HEK293T (cell line): ENCODE measurements around the gene MREG.

ENCODE experiments used
- CTCF ChIA-PET: fragments of 350-600 bp; formaldehyde crosslinking; extraction: SDS; loops from one replicate; lab custom pipeline; 2021; ENCODE audit warnings: antibody characterized with exemption, inconsistent platforms; lab: Yijun Ruan, JAX
- POLR2A ChIA-PET: fragments of 350-600 bp; formaldehyde crosslinking; extraction: SDS; loops from one replicate; lab custom pipeline; 2020; ENCODE audit warnings: antibody characterized with exemption, inconsistent platforms; lab: Yijun Ruan, JAX
- DNase-seq: peaks from one replicate; pipeline ENCODE4 v3.0.0; 2012; ENCODE audit warnings: mixed read lengths; ENCODE audit errors: extremely low spot score
- ARNT ChIP-seq: fragments of 450-650 bp; IDR thresholded peaks from 2 replicates; pipeline ENCODE4 v1.6.1; 2017; ENCODE audit warnings: mild to moderate bottlenecking
- BHLHE40 ChIP-seq: fragments of 450-650 bp; IDR thresholded peaks from 2 replicates; pipeline ENCODE4 v1.6.1; 2016; ENCODE audit warnings: mild to moderate bottlenecking, moderate library complexity, borderline replicate concordance
- CTBP1 ChIP-seq: fragments of 450-650 bp; IDR thresholded peaks from 2 replicates; pipeline ENCODE4 v1.6.1; 2016; ENCODE audit warnings: borderline replicate concordance
- ELF4 ChIP-seq: fragments of 450-650 bp; IDR thresholded peaks from 2 replicates; pipeline ENCODE4 v1.6.1; 2017; ENCODE audit warnings: antibody characterized with exemption
- FOXA1 ChIP-seq: fragments of 450-650 bp; IDR thresholded peaks from 2 replicates; pipeline ENCODE4 v1.6.1; 2016; ENCODE audit warnings: mild to moderate bottlenecking
- FOXK2 ChIP-seq: fragments of 450-650 bp; IDR thresholded peaks from 2 replicates; pipeline ENCODE4 v1.6.1; 2016; ENCODE audit warnings: mild to moderate bottlenecking
- FOXM1 ChIP-seq: fragments of 450-650 bp; IDR thresholded peaks from 2 replicates; pipeline ENCODE4 v1.6.1; 2017; ENCODE audit warnings: mild to moderate bottlenecking, borderline replicate concordance
- HDGF ChIP-seq: fragments of 450-650 bp; IDR thresholded peaks from 2 replicates; pipeline ENCODE4 v1.6.1; 2017; ENCODE audit warnings: antibody characterized with exemption, borderline replicate concordance
- L3MBTL2 ChIP-seq: fragments of 450-650 bp; conservative IDR thresholded peaks from 2 replicates; pipeline ENCODE4 v1.6.1; 2016; ENCODE audit warnings: mild to moderate bottlenecking
- LEF1 ChIP-seq: fragments of 450-650 bp; IDR thresholded peaks from 2 replicates; pipeline ENCODE4 v1.6.1; 2017; ENCODE audit warnings: mild to moderate bottlenecking, borderline replicate concordance
- NFRKB ChIP-seq: fragments of 450-650 bp; IDR thresholded peaks from 2 replicates; pipeline ENCODE4 v1.6.1; 2016; ENCODE audit warnings: mild to moderate bottlenecking, moderate library complexity
- PKNOX1 ChIP-seq: fragments of 450-650 bp; IDR thresholded peaks from 2 replicates; pipeline ENCODE4 v1.6.1; 2016
- SP1 ChIP-seq: fragments of 450-650 bp; IDR thresholded peaks from 2 replicates; pipeline ENCODE4 v1.6.1; 2017
- SUZ12 ChIP-seq: fragments of 450-650 bp; IDR thresholded peaks from 2 replicates; pipeline ENCODE4 v1.6.1; 2016; ENCODE audit warnings: mild to moderate bottlenecking
- TARDBP ChIP-seq: fragments of 450-650 bp; IDR thresholded peaks from 2 replicates; pipeline ENCODE4 v1.6.1; 2016
- ZNF384 ChIP-seq: fragments of 450-650 bp; IDR thresholded peaks from 2 replicates; pipeline ENCODE4 v1.6.1; 2016

Gene MREG

GRCh38 chr2:216034065-216034464 lies 20.7 kb upstream of the MREG start:
- POLR2A ChIA-PET, result no interaction called here
- TF ChIP-seq L3MBTL2, result no peak
- TF ChIP-seq FOXA1, result no peak
- TF ChIP-seq PKNOX1, result no peak
- no peak for TF ChIP-seq NFRKB
- no peak for TF ChIP-seq SP1
- no peak for TF ChIP-seq ZNF384
- TF ChIP-seq HDGF, result no peak
- no peak for TF ChIP-seq SUZ12
- no peak for TF ChIP-seq BHLHE40
- CTCF ChIA-PET, result interaction anchor here (0.7 to 5.0 kb wide), 7 partner anchors 10 to 287 kb away, joined by 3 to 27 read pairs (median 3); no protein-coding TSS in a partner anchor
- peak; percentile 76 for DNase-seq

- ChIA-PET CTCF (interaction anchor here (0.8 to 5.0 kb wide), 8 partner anchors 10 to 287 kb away, joined by 3 to 27 read pairs (median 3); no protein-coding TSS in a partner anchor), POLR2A (no interaction called here)
- TF ChIP-seq ZNF384 (no peak), LEF1 (no peak), FOXM1 (no peak), BHLHE40 (no peak), L3MBTL2 (no peak), HDGF (no peak), FOXA1 (no peak), SP1 (no peak), SUZ12 (no peak), PKNOX1 (no peak), CTBP1 (no peak)
- no peak for DNase-seq
These were observed 20.1 kb upstream of the MREG start for GRCh38 chr2:216033403-216033802.

- POLR2A ChIA-PET, result no interaction called here
- TF ChIP-seq FOXM1, result no peak
- no peak for TF ChIP-seq SP1
- TF ChIP-seq FOXK2, result no peak
- TF ChIP-seq HDGF, result no peak
- no peak for TF ChIP-seq FOXA1
- TF ChIP-seq TARDBP, result no peak
- TF ChIP-seq PKNOX1, result no peak
- no peak for TF ChIP-seq BHLHE40
- TF ChIP-seq NFRKB, result no peak
- no peak for TF ChIP-seq LEF1
- no peak for TF ChIP-seq ZNF384
- DNase-seq, result no peak
- CTCF ChIA-PET, result interaction anchor here (0.6 to 5.0 kb wide), 4 partner anchors 9 to 82 kb away, joined by 3 to 27 read pairs (median 6); no protein-coding TSS in a partner anchor
These were observed 18.8 kb upstream of the MREG start for GRCh38 chr2:216031960-216032689.

- no peak for DNase-seq
- ChIA-PET CTCF (no interaction called here), POLR2A (no interaction called here)
- TF ChIP-seq SP1, result no peak
- no peak for TF ChIP-seq ELF4
- TF ChIP-seq SUZ12, result no peak
- no peak for TF ChIP-seq CTBP1
- TF ChIP-seq HDGF, result no peak
These were observed 16.9 kb upstream of the MREG start for GRCh38 chr2:216030216-216030615.

- TF ChIP-seq PKNOX1, result no peak
- TF ChIP-seq LEF1, result no peak
- TF ChIP-seq SP1, result no peak
- TF ChIP-seq ARNT, result no peak
- TF ChIP-seq FOXA1, result no peak
- TF ChIP-seq TARDBP, result no peak
- TF ChIP-seq HDGF, result no peak
- no peak for TF ChIP-seq NFRKB
- no peak for TF ChIP-seq FOXM1
- no peak for TF ChIP-seq L3MBTL2
- no peak for TF ChIP-seq ZNF384
- TF ChIP-seq SUZ12, result no peak
- TF ChIP-seq FOXK2, result no peak
- TF ChIP-seq ELF4, result no peak
- no peak for TF ChIP-seq CTBP1
- no peak for TF ChIP-seq BHLHE40
- CTCF ChIA-PET, result interaction anchor here (0.6 kb wide), 1 partner anchor 622 kb away, joined by 4 read pairs; no protein-coding TSS in a partner anchor
- POLR2A ChIA-PET, result no interaction called here
- no peak for DNase-seq
These were observed 16.2 kb upstream of the MREG start for GRCh38 chr2:216029416-216030129.
